Tibial artery (tissue), 4 donors: ENCODE results near the gene PXDN.

Experiments
- DNase-seq, 2 donors: peaks; one replicate each; pipeline ENCODE4 v3.0.0-alpha.2; 2019
- H3K27ac ChIP-seq, 2 donors: fragments of 200-600 bp; sonication (generic) in 1 of 2; 1 replicate in 1 of 2; 2 replicates in 1 of 2; pipeline ENCODE4 v1.5.1; 2018 to 2019; ENCODE audit warnings: mild to moderate bottlenecking in 1 of 2
- H3K27me3 ChIP-seq, 2 donors: fragments of 200-600 bp; sonication (generic) in 1 of 2; one replicate each; pipeline versions ENCODE4 v1.5.1 to v1.6.0; 2016 to 2019
- H3K36me3 ChIP-seq, 3 donors: fragments of 200-600 bp; sonication (generic) in 2 of 3; one replicate each; pipeline ENCODE4 v1.5.1; 2016 to 2019; ENCODE audit warnings: mild to moderate bottlenecking in 2 of 3
- H3K4me1 ChIP-seq, 4 donors: fragments of 200-600 bp; sonication (generic) in 2 of 4; 1 replicate in 3 of 4; 2 replicates in 1 of 4; pipeline ENCODE4 v1.5.1; 2016 to 2019
- H3K4me3 ChIP-seq, 2 donors: fragments of 200-600 bp; sonication (generic) in 1 of 2; 1 replicate in 1 of 2; 2 replicates in 1 of 2; pipeline ENCODE4 v1.5.1; 2018 to 2019; ENCODE audit warnings: mild to moderate bottlenecking in 2 of 2
- H3K9me3 ChIP-seq, 3 donors: fragments of 200-600 bp; sonication (generic) in 1 of 3; one replicate each; pipeline ENCODE4 v1.5.1; 2016 to 2019
- intact Hi-C: fragments of 100-400 bp; cut with DNase I; formaldehyde crosslinking; loops from one replicate; pipeline ENCODE4 v1.15.0; 2023; ENCODE audit warnings: low total_unique reads
- TF ChIP-seq, protein P1 (sequence below), 2 experiments: fragments of 200-600 bp in 1 of 2; fragments of 450-650 bp in 1 of 2; IDR thresholded peaks; one replicate each; pipeline ENCODE4 v1.5.1; 2017 to 2019; ENCODE audit warnings: antibody characterized with exemption in 2 of 2, mild to moderate bottlenecking in 1 of 2, moderate library complexity in 1 of 2

PXDN gene

DNA sequence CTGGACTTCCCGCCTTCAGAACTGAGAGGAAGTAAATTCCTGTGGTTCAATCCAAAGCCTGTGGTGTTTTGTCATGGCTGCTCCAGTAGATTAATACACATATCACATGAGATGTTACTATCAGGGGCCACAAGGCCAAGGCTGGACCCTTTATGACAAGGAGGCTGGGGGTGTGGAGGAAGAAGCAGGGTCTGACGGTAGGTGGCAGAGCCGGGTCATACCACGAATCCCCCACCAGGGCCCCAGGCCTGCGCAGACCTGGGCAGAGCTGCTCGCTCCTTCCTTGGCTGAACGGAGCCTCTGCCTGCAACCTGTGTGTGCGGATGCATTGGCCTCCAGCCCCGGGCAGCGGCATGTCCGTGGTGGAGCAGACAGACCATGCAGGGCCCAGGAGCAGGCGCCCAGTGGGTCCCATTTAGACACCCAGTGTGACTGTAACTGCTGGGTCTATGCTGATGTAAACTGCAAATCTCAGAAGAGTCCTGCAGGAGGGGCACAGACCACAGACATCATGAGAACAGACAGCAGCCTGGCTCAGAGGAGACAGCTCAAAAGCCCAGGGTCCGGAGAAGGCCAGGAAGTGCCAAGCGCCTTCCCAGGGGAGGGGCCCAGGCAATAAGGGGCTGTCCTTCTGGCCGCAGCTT, 155.2 kb downstream of the PXDN start:
- Histone ChIP-seq H3K4me1 (peaks cover 0 to 13% (median 10%) of the 10 kb centered on the region in 4 donors), H3K27ac (no peak overlapping the region), H3K4me3 (no peak overlapping the region), H3K36me3 (no peaks in the 10 kb centered on the region), H3K9me3 (no peaks in the 10 kb centered on the region), H3K27me3 (peaks cover 0 to 16% of the 10 kb centered on the region in 2 donors)
- peak in 1 of 2 donors; percentile 27 for DNase-seq
- intact Hi-C loops = no loop called here
- TF ChIP-seq, protein P1, sequence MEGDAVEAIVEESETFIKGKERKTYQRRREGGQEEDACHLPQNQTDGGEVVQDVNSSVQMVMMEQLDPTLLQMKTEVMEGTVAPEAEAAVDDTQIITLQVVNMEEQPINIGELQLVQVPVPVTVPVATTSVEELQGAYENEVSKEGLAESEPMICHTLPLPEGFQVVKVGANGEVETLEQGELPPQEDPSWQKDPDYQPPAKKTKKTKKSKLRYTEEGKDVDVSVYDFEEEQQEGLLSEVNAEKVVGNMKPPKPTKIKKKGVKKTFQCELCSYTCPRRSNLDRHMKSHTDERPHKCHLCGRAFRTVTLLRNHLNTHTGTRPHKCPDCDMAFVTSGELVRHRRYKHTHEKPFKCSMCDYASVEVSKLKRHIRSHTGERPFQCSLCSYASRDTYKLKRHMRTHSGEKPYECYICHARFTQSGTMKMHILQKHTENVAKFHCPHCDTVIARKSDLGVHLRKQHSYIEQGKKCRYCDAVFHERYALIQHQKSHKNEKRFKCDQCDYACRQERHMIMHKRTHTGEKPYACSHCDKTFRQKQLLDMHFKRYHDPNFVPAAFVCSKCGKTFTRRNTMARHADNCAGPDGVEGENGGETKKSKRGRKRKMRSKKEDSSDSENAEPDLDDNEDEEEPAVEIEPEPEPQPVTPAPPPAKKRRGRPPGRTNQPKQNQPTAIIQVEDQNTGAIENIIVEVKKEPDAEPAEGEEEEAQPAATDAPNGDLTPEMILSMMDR (IDR thresholded peaks at IDR 0.05) = no peak

DNA sequence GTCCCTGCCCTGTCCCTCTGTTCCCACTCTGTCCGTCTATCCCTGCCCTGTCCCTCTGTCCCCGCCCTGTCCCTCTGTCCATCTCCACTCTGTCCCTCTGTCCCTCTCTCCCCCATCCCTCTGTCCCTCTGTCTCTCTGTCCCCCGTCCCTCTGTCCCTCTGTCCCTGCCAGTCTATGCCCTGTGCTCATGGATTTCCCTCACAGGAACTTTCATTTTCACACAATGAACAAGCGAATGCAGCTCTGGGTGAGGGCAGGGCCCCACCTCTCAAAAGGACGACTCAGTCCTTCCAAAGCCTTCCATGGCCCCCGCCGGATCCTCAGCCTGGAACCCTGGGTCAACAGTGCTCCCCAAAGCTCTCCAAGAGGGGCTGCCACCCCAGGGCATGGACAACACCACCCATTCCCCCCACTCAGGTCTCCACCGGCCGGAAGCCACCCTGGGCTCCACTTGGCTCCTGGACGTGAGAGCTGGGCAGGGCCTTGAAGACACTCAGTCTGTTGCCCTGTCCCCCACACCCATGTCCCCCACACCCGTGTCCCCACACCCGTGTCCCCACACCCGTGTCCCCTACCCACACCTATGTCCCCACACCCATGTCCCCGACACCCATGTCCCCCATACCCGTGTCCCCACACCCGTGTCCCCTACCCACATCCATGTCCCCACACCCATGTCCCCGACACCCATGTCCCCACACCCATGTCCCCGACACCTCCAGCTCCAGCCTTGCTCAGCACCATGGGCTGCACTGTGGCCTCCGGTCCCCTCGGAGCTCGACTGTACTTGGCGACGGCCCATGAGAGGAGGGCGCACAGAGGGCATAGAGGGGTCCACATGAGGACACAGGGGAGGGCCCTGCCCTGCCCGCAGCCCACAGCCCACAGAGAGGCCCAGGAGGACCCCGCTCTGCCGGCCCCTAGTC, 156.0 kb downstream of the PXDN start:
- TF ChIP-seq, protein P1 (IDR thresholded peaks at IDR 0.05) = no peak
- intact Hi-C loops = no loop called here
- Histone ChIP-seq H3K27ac (no peak overlapping the region), H3K4me1 (peaks cover 0 to 13% (median 10%) of the 10 kb centered on the region in 4 donors), H3K4me3 (no peak overlapping the region), H3K9me3 (no peaks in the 10 kb centered on the region), H3K27me3 (peaks cover 0 to 16% of the 10 kb centered on the region in 2 donors), H3K36me3 (no peaks in the 10 kb centered on the region)
- DNase-seq = peak in 1 of 2 donors; percentile 59

DNA sequence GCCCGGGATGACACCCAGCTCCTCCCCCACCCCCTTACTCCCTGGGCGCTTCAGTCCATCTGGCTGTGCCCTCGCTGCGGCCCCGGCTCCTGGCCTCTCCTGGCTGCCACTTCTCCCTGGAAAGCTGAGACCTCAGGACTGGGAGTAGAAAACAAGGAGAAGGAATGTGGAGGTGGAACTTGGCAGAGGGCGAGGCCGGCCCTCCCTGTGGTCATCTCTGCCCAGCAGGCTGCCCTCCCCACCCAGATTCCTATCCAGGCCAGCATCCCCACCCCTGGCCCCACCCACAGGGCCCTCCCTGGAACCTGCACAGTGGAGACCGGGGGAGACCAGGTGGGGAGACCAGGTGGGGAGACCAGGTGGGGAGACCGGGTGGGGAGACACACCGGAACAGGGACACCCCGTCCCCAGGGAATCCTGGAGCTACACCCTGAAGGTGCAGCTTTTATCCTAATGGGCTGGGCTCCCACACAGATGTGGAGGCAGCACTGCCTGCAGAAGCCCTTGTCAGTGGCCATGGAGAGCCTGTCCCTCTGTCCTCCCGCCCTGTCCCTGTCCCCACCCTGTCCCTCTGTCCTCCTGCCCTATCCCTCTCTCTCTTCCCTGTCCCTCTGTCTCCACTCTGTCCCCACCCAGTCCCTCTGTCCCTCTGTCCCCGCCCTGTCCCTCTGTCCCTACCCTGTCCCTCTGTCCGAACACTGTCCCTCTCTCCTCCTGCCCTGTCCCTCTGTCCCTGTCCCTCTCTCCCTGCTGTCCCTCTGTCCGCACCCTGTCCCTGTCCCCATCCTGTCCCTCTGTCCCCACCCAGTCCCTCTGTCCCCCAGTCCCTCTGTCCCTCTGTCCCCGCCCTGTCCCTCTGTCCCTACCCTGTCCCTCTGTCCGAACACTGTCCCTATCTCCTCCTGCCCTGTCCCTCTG, 157.1 kb downstream of the PXDN start:
- no peak for DNase-seq
- Histone ChIP-seq H3K9me3 (no peaks in the 10 kb centered on the region), H3K27me3 (peaks cover 0 to 16% of the 10 kb centered on the region in 2 donors), H3K4me3 (no peak overlapping the region), H3K36me3 (no peaks in the 10 kb centered on the region), H3K27ac (no peak overlapping the region), H3K4me1 (peaks cover 0 to 9% (median 5%) of the 10 kb centered on the region in 4 donors)
- TF ChIP-seq, protein P1 (IDR thresholded peaks at IDR 0.05) = no peak
- intact Hi-C loops = no loop called here

DNA sequence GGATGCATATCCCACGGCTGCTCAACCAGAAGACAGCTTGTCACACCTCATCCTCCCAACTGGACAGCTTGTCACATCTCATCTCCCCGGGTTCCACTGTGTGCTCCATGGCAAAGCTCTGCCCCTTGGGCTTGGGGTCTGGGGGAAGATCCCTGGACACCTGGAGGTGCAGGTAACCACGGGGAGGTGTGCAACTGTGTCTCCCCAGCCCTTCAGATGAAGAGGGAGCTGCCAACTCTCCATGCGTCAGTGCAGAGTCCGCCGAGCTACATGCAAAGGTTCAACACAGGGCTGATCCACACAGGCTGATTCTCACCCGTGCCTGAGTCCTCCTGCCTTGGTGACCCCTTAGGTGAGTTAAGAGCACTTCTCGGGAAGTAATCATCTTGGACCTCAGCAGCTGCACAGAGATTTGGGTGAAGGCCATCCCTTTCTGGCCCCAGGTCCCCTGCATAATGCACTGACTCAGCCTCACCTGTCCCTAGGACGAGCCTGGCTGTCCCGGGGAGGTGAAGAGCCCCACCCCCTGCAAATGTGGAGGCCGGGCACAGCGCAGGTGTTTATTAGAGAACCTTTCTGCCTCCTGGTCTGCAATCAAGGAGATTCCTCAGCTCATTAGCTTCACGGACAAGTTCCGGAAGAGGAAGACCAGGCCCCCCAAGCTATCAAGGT, 157.9 kb downstream of the PXDN start:
- Histone ChIP-seq H3K4me3 (no peak overlapping the region), H3K27ac (no peak overlapping the region), H3K9me3 (no peaks in the 10 kb centered on the region), H3K36me3 (no peaks in the 10 kb centered on the region), H3K4me1 (peaks cover 0 to under 1% (median under 1%) of the 10 kb centered on the region in 4 donors), H3K27me3 (peaks cover 0 to 20% of the 10 kb centered on the region in 2 donors)
- intact Hi-C loops = no loop called here
- DNase-seq = no peak
- TF ChIP-seq, protein P1 (IDR thresholded peaks at IDR 0.05) = no peak

DNA sequence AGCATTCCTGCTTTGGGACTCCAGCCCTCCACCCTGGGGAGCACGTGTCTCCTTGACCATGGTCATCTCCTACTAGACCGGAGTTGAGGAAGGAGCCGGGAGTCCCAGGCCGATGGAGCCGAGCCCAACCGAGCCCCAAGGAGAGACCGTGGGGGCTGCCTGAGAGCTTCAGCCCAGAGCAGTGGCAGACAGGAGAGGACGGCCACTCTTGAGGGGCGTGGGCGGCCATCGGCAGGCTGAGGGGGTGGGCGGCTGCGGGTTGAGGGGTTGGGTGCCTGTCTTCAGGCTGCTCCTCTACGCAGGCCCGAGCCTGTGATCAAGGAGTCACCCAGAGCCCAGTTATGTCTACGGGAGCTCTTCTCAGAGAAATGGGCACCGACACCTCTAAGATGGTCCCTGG, 158.7 kb downstream of the PXDN start:
- Histone ChIP-seq H3K4me1 (no peaks in the 10 kb centered on the region), H3K36me3 (no peaks in the 10 kb centered on the region), H3K4me3 (no peak overlapping the region), H3K27ac (no peak overlapping the region), H3K27me3 (peaks cover 0 to 20% of the 10 kb centered on the region in 2 donors), H3K9me3 (no peaks in the 10 kb centered on the region)
- DNase-seq = no peak
- intact Hi-C loops = no loop called here
- TF ChIP-seq, protein P1 (IDR thresholded peaks at IDR 0.05) = no peak
